Neural cell (in vitro differentiated cells): ENCODE results near the gene EN1. TPM values are rescaled to one million over a fixed set of nuclear protein-coding genes. Genes with fewer than 3 reads are reported as not detected.
A peak's percentile ranks its signal among the peaks of the same experiment; 100 is the strongest.

Source experiments
- H2AFZ ChIP-seq: fragments of 200-600, 300-800 bp; sonication (generic), shearing (Covaris generic); 2 replicates; pipeline ENCODE4 v1.6.0; 2014; ENCODE audit warnings: low read depth, mild to moderate bottlenecking, antibody characterized with exemption, low read length, moderate library complexity
- H3F3A ChIP-seq: fragments of 200-600 bp; shearing (Covaris generic); 2 replicates; pipeline ENCODE4 v1.6.1; 2016; ENCODE audit warnings: mild to moderate bottlenecking, moderate library complexity, mixed read lengths, antibody characterized with exemption, low read length; ENCODE audit not compliant: insufficient read depth, poor library complexity, severe bottlenecking
- H3K27ac ChIP-seq: fragments of 200-600, 300-800 bp; sonication (generic), shearing (Covaris generic); 2 replicates; pipeline ENCODE4 v1.5.1; 2014; ENCODE audit warnings: mild to moderate bottlenecking, low read length, moderate library complexity
- H3K27me3 ChIP-seq: fragments of 300-800, 200-600 bp; sonication (generic), shearing (Covaris generic); 2 replicates; pipeline ENCODE4 v1.6.0; 2014; ENCODE audit warnings: mild to moderate bottlenecking, low read depth, low read length, moderate library complexity; ENCODE audit not compliant: insufficient read depth
- H3K36me3 ChIP-seq: fragments of 300-800, 200-600 bp; sonication (generic), shearing (Covaris generic); 2 replicates; pipeline ENCODE4 v1.5.1; 2014; ENCODE audit warnings: mild to moderate bottlenecking, antibody characterized with exemption, low read length, moderate library complexity; ENCODE audit not compliant: insufficient read depth
- H3K4me2 ChIP-seq: fragments of 300-800, 200-600 bp; sonication (generic), shearing (Covaris generic); 2 replicates; pipeline ENCODE4 v1.6.0; 2014; ENCODE audit warnings: mild to moderate bottlenecking, low read length
- H3K4me3 ChIP-seq: fragments of 300-800, 200-600 bp; sonication (generic), shearing (Covaris generic); 2 replicates; pipeline ENCODE4 v1.5.1; 2014; ENCODE audit warnings: mild to moderate bottlenecking, low read length, moderate library complexity
- H3K79me2 ChIP-seq: fragments of 200-600 bp; shearing (Covaris generic); replicated peaks from 2 replicates; pipeline ENCODE4 v1.6.0; 2014; ENCODE audit warnings: mild to moderate bottlenecking, low read length, moderate library complexity; ENCODE audit not compliant: insufficient read depth
- H3K9ac ChIP-seq: fragments of 300-800, 200-600 bp; sonication (generic), shearing (Covaris generic); 2 replicates; pipeline ENCODE4 v1.6.1; 2016; ENCODE audit warnings: mild to moderate bottlenecking, low read length, mixed read lengths
- H3K9me2 ChIP-seq: fragments of 200-600 bp; shearing (Covaris generic); 2 replicates; pipeline ENCODE4 v1.6.1; 2016; ENCODE audit warnings: mild to moderate bottlenecking, low read length, mixed read lengths; ENCODE audit not compliant: insufficient read depth
- H3K9me3 ChIP-seq: fragments of 200-600, 300-800 bp; sonication (generic), shearing (Covaris generic); 2 replicates; pipeline ENCODE4 v1.6.1; 2016; ENCODE audit warnings: mild to moderate bottlenecking, mixed run types, low read length, moderate library complexity, mixed read lengths
- H4K20me1 ChIP-seq: fragments of 200-600 bp; shearing (Covaris generic); 2 replicates; pipeline ENCODE4 v1.6.1; 2016; ENCODE audit warnings: mild to moderate bottlenecking, mixed run types; ENCODE audit not compliant: insufficient read depth
- EZH2 ChIP-seq: fragments of 200-600, 300-800 bp; shearing (Covaris generic), sonication (generic); IDR thresholded peaks from 2 replicates; pipeline ENCODE4 v1.6.1; 2014; ENCODE audit warnings: antibody characterized with exemption, low read length, borderline replicate concordance, mild to moderate bottlenecking; ENCODE audit not compliant: insufficient read depth, poor library complexity, severe bottlenecking
- MXI1 ChIP-seq: fragments of 450-650 bp; conservative IDR thresholded peaks from 2 replicates; pipeline ENCODE4 v1.6.1; 2014; ENCODE audit warnings: antibody characterized with exemption, mild to moderate bottlenecking; ENCODE audit not compliant: poor library complexity, severe bottlenecking
- POLR2AphosphoS5 ChIP-seq: IDR thresholded peaks from 2 replicates; pipeline ENCODE4 v1.6.1; 2012
- RAD21 ChIP-seq: fragments of 450-650 bp; conservative IDR thresholded peaks from 2 replicates; pipeline ENCODE4 v1.6.1; 2014; ENCODE audit warnings: antibody characterized with exemption, mild to moderate bottlenecking, moderate library complexity
- SMC3 ChIP-seq: fragments of 450-650 bp; conservative IDR thresholded peaks from 2 replicates; pipeline ENCODE4 v1.6.1; 2014; ENCODE audit warnings: antibody characterized with exemption, mild to moderate bottlenecking, moderate library complexity; ENCODE audit not compliant: poor library complexity
- TAF1 ChIP-seq: IDR thresholded peaks from 2 replicates; pipeline ENCODE4 v1.6.1; 2012; ENCODE audit warnings: low read depth
- polyA plus RNA-seq: library from polyadenylated mRNA; depleted of rRNA; stranded (reverse); fragments of >200 nt; gene quantifications from 2 replicates; pipeline ENCODE4 v1.2.3, GENCODE V29; 2014
- TF ChIP-seq, protein P1 (sequence below): IDR thresholded peaks from 2 replicates; pipeline ENCODE4 v1.6.1; 2012; ENCODE audit warnings: borderline replicate concordance

Gene EN1
- polyA plus RNA-seq, 1 donor from 2014 or later = not detected

DNA sequence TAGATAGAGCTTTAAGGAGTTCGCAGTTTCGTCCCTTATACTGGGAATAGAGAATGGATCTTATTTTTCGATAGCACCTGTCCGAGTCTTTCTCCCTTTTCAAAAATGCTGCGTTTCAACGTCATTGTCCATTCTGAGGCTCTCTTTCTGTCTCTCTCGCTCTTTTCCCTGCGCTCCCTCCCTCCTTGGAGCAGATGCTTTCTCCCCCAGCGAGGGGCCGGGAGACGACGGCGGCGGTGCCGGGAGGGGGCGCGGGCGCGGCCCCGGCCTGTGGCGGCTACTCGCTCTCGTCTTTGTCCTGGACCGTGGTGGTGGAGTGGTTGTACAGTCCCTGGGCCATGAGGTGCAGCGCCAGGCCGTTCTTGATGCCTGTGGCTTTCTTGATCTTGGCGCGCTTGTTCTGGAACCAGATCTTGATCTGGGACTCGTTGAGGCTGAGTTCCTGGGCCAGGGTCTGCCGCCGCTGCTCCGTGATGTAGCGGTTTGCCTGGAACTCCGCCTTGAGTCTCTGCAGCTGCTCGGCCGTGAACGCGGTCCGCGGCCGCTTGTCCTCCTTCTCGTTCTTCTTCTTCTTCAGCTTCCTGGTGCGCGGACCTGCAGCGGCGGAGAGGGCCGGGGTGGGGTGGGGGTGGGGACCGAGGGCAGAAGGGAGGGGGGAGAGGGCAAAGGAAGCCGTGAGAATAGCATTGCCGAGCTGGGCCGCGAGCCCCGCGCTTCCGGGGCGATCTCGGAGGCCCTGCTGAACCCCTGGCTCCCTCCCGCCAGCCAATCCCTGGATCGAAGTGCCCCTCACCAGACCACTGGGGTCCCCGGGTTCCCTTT, 4.6 kb downstream of the EN1 start:
- no peak overlapping the region for H2AFZ ChIP-seq

GRCh38 chr2:118841828-118842461, 5.5 kb downstream of the EN1 start:
- H3F3A ChIP-seq = no peaks in the 10 kb centered on the region
- H3K9me3 ChIP-seq = no peaks in the 10 kb centered on the region
- H4K20me1 ChIP-seq = no peaks in the 10 kb centered on the region
- no peaks in the 10 kb centered on the region for H3K9me2 ChIP-seq
- H3K9ac ChIP-seq = no peak overlapping the region
- no peak overlapping the region for H3K4me3 ChIP-seq
- H3K79me2 ChIP-seq = no peaks in the 10 kb centered on the region
- peak; percentile 73 for TF ChIP-seq POLR2AphosphoS5
- TF ChIP-seq EZH2 = peak; percentile 19
- TF ChIP-seq SMC3 = no peak
- H3K36me3 ChIP-seq = no peaks in the 10 kb centered on the region
- H3K27ac ChIP-seq = no peak overlapping the region
- H3K4me2 ChIP-seq = no peak overlapping the region
- H3K27me3 ChIP-seq = peaks cover 97% of the 10 kb centered on the region
- H2AFZ ChIP-seq = no peak overlapping the region

More for the DNA sequence above, 4.6 kb downstream of the EN1 start:
- Histone ChIP-seq H3K27me3 (peaks cover 97% of the 10 kb centered on the region), H3K4me2 (no peak overlapping the region), H3K27ac (no peak overlapping the region), H3K79me2 (no peaks in the 10 kb centered on the region), H3K9me3 (no peaks in the 10 kb centered on the region), H3K9ac (no peak overlapping the region), H3K4me3 (no peak overlapping the region), H4K20me1 (no peaks in the 10 kb centered on the region), H3F3A (no peaks in the 10 kb centered on the region), H3K9me2 (no peaks in the 10 kb centered on the region), H3K36me3 (no peaks in the 10 kb centered on the region)
- TF ChIP-seq RAD21 (no peak), POLR2AphosphoS5 (peak; percentile 78), EZH2 (peak; percentile 83)

DNA sequence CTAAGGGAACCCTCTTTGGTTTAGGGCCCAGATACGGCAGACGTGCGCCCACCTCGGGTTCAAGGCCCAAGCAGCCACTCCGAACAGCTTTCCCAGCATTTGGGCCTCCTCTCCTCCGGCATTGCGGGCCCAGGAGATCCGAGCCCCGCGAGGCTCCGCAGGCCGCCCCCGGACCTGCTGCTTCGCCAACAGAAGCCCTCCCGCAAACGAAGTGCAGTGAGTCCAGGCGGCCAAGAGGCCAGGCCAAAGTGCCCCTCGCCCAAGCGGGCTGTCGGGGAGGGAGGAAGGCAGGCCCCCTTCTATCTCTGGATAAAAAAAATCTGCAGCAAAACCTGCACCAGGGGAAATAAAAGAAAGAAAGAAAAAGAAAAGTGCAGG, 6.0 kb downstream of the EN1 start:
- H3K79me2 ChIP-seq = no peaks in the 10 kb centered on the region
- H3K4me2 ChIP-seq = no peak overlapping the region

More for the DNA sequence above, 6.0 kb downstream of the EN1 start:
- Histone ChIP-seq H3K27ac (no peak overlapping the region), H2AFZ (no peak overlapping the region), H3K9ac (no peak overlapping the region), H3K36me3 (no peaks in the 10 kb centered on the region), H3K4me3 (no peak overlapping the region), H3K9me3 (no peaks in the 10 kb centered on the region), H4K20me1 (no peaks in the 10 kb centered on the region), H3F3A (no peaks in the 10 kb centered on the region), H3K9me2 (no peaks in the 10 kb centered on the region), H3K27me3 (peaks cover 99% of the 10 kb centered on the region)
- TF ChIP-seq TAF1 = no peak
- TF ChIP-seq, protein P1, sequence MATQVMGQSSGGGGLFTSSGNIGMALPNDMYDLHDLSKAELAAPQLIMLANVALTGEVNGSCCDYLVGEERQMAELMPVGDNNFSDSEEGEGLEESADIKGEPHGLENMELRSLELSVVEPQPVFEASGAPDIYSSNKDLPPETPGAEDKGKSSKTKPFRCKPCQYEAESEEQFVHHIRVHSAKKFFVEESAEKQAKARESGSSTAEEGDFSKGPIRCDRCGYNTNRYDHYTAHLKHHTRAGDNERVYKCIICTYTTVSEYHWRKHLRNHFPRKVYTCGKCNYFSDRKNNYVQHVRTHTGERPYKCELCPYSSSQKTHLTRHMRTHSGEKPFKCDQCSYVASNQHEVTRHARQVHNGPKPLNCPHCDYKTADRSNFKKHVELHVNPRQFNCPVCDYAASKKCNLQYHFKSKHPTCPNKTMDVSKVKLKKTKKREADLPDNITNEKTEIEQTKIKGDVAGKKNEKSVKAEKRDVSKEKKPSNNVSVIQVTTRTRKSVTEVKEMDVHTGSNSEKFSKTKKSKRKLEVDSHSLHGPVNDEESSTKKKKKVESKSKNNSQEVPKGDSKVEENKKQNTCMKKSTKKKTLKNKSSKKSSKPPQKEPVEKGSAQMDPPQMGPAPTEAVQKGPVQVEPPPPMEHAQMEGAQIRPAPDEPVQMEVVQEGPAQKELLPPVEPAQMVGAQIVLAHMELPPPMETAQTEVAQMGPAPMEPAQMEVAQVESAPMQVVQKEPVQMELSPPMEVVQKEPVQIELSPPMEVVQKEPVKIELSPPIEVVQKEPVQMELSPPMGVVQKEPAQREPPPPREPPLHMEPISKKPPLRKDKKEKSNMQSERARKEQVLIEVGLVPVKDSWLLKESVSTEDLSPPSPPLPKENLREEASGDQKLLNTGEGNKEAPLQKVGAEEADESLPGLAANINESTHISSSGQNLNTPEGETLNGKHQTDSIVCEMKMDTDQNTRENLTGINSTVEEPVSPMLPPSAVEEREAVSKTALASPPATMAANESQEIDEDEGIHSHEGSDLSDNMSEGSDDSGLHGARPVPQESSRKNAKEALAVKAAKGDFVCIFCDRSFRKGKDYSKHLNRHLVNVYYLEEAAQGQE = no peak
- peak; percentile 85 for TF ChIP-seq EZH2
- TF ChIP-seq MXI1 = no peak
